Liver (tissue), 3 donors: ENCODE results near the gene RUNX1.

Source experiments
- GABPA ChIP-seq, 2 donors: IDR thresholded peaks in 1 of 2; conservative IDR thresholded peaks in 1 of 2; 2 replicates each; pipeline ENCODE4 v1.6.1; 2016; ENCODE audit warnings: antibody characterized with exemption in 2 of 2, mild to moderate bottlenecking in 1 of 2, moderate library complexity in 1 of 2
- JUND ChIP-seq, 2 donors: IDR thresholded peaks; 2 replicates each; pipeline ENCODE4 v1.6.1; 2016; ENCODE audit warnings: antibody characterized with exemption in 2 of 2
- RAD21 ChIP-seq, 2 donors: IDR thresholded peaks; 2 replicates each; pipeline ENCODE4 v1.6.1; 2016; ENCODE audit warnings: antibody characterized with exemption in 2 of 2, mild to moderate bottlenecking in 2 of 2
- RXRA ChIP-seq, 2 donors: IDR thresholded peaks; 2 replicates each; pipeline ENCODE4 v1.6.1; 2017 to 2018; ENCODE audit warnings: antibody characterized with exemption in 2 of 2, mild to moderate bottlenecking in 1 of 2
- SP1 ChIP-seq: IDR thresholded peaks from 2 replicates; pipeline ENCODE4 v1.6.1; 2018; ENCODE audit warnings: antibody characterized with exemption, mild to moderate bottlenecking
- TAF1 ChIP-seq: conservative IDR thresholded peaks from 2 replicates; pipeline ENCODE4 v1.6.1; 2016; ENCODE audit warnings: antibody characterized with exemption, mild to moderate bottlenecking
- YY1 ChIP-seq: IDR thresholded peaks from 2 replicates; pipeline ENCODE4 v1.6.1; 2016; ENCODE audit warnings: antibody characterized with exemption, mild to moderate bottlenecking
- TF ChIP-seq, protein P1 (sequence below): fragments of 150-350 bp; IDR thresholded peaks from 2 replicates; pipeline ENCODE4 v1.5.1; 2017; ENCODE audit warnings: improper control_type of control experiment, low read depth, low read length; ENCODE audit not compliant: missing input control
- TF ChIP-seq, protein P2 (sequence below): IDR thresholded peaks from 2 replicates; pipeline ENCODE4 v1.6.1; 2016; ENCODE audit warnings: antibody characterized with exemption
- TF ChIP-seq, protein P3 (sequence below): IDR thresholded peaks from 2 replicates; pipeline ENCODE4 v1.6.1; 2016; ENCODE audit warnings: antibody characterized with exemption
- TF ChIP-seq, protein P4 (sequence below): IDR thresholded peaks from 2 replicates; pipeline ENCODE4 v1.6.1; 2016; ENCODE audit warnings: antibody characterized with exemption
- donor health status: healthy.
- donor health status: healthy.

DNA sequence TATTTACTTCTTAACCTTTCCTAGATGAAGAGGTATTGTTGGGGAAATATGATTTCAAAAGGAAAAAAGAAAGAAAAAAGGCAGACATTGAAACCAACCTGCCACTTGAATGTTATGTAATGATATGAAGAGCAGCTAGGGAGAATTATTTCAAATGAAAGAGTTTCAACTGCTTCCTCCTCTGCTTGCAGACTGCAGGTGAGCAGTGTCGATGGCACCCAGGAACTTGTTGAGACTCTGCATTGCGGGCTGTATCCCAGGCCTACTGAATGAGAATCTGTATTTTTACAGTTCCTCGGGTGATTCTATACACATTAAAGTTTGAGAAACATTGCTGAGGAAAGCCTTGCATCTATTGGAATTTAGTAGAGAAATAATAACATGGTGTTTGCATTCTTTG is 3.7 kb upstream of the RUNX1 start:
- no peak for TF ChIP-seq RAD21 (IDR thresholded peaks at IDR 0.05)
- TF ChIP-seq, protein P1, sequence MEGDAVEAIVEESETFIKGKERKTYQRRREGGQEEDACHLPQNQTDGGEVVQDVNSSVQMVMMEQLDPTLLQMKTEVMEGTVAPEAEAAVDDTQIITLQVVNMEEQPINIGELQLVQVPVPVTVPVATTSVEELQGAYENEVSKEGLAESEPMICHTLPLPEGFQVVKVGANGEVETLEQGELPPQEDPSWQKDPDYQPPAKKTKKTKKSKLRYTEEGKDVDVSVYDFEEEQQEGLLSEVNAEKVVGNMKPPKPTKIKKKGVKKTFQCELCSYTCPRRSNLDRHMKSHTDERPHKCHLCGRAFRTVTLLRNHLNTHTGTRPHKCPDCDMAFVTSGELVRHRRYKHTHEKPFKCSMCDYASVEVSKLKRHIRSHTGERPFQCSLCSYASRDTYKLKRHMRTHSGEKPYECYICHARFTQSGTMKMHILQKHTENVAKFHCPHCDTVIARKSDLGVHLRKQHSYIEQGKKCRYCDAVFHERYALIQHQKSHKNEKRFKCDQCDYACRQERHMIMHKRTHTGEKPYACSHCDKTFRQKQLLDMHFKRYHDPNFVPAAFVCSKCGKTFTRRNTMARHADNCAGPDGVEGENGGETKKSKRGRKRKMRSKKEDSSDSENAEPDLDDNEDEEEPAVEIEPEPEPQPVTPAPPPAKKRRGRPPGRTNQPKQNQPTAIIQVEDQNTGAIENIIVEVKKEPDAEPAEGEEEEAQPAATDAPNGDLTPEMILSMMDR: no peak
- TF ChIP-seq, protein P2, sequence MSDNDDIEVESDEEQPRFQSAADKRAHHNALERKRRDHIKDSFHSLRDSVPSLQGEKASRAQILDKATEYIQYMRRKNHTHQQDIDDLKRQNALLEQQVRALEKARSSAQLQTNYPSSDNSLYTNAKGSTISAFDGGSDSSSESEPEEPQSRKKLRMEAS: no peak
- no peak for TF ChIP-seq RXRA (IDR thresholded peaks at IDR 0.05)
- no peak for TF ChIP-seq GABPA (IDR thresholded peaks at IDR 0.05 in 1 of 2, conservative IDR thresholded peaks at IDR 0.05 in 1 of 2)
- TF ChIP-seq SP1: no peak
- TF ChIP-seq YY1: no peak
- TF ChIP-seq, protein P3, sequence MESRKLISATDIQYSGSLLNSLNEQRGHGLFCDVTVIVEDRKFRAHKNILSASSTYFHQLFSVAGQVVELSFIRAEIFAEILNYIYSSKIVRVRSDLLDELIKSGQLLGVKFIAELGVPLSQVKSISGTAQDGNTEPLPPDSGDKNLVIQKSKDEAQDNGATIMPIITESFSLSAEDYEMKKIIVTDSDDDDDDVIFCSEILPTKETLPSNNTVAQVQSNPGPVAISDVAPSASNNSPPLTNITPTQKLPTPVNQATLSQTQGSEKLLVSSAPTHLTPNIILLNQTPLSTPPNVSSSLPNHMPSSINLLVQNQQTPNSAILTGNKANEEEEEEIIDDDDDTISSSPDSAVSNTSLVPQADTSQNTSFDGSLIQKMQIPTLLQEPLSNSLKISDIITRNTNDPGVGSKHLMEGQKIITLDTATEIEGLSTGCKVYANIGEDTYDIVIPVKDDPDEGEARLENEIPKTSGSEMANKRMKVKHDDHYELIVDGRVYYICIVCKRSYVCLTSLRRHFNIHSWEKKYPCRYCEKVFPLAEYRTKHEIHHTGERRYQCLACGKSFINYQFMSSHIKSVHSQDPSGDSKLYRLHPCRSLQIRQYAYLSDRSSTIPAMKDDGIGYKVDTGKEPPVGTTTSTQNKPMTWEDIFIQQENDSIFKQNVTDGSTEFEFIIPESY: no peak
- no peak for TF ChIP-seq TAF1
- no peak for TF ChIP-seq JUND (IDR thresholded peaks at IDR 0.05)
- TF ChIP-seq, protein P4, sequence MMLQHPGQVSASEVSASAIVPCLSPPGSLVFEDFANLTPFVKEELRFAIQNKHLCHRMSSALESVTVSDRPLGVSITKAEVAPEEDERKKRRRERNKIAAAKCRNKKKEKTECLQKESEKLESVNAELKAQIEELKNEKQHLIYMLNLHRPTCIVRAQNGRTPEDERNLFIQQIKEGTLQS: no peak
